ENCODE measurements around the gene SAMD1. TPM values are rescaled to one million over a fixed set of nuclear protein-coding genes. Genes with fewer than 3 reads are reported as not detected.

SAMD1 gene
- total and polyA plus RNA-seq, 11 donors = 26.7 to 62.6 (median 38.3) TPM

DNA sequence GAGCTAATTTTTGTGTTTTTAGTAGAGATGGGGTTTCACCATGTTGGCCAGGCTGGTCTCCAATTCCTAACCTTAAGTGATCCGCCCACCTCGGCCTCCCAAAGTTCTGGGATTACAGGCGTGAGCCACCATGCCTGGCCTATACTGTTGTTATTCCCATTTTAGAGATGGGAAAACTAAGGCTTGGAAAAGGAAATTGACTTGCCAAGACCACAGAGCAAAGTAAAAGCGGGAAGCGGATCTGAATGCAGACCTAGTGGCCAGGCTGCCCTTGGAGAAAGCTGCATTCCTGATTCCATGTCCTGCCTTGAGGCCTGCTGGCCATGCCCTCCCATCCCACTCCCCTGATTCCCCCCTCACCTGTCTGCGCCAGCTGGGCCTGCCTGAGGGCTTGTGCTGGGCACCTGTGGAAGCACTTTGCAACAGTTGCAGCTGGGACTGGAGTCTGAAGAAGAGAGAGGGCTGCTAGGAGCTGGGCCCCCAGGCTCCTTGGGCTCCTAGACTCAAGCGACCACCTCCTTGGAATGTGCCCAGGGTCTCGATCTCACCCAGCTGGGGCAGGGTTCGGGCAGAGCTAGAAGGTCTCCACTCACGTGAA is 34.4 kb downstream of the SAMD1 start:
- peaks cover 0 to 9% (median 0%) of the 10 kb centered on the region in 12 donors for H3K9me3 ChIP-seq
- H3K36me3 ChIP-seq = peaks cover 0 to 10% (median 0%) of the 10 kb centered on the region in 9 donors
- TF ChIP-seq POLR2A (IDR thresholded peaks at IDR 0.05) = no peak
- TF ChIP-seq, protein P1, sequence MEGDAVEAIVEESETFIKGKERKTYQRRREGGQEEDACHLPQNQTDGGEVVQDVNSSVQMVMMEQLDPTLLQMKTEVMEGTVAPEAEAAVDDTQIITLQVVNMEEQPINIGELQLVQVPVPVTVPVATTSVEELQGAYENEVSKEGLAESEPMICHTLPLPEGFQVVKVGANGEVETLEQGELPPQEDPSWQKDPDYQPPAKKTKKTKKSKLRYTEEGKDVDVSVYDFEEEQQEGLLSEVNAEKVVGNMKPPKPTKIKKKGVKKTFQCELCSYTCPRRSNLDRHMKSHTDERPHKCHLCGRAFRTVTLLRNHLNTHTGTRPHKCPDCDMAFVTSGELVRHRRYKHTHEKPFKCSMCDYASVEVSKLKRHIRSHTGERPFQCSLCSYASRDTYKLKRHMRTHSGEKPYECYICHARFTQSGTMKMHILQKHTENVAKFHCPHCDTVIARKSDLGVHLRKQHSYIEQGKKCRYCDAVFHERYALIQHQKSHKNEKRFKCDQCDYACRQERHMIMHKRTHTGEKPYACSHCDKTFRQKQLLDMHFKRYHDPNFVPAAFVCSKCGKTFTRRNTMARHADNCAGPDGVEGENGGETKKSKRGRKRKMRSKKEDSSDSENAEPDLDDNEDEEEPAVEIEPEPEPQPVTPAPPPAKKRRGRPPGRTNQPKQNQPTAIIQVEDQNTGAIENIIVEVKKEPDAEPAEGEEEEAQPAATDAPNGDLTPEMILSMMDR (IDR thresholded peaks at IDR 0.05) = no peak
- no peak overlapping the region for H3K4me3 ChIP-seq
- intact Hi-C loops (cut with DNase I) = loop anchor here in 1 of 10 donors (10.0 kb wide), 1 partner anchor 171 kb away; no protein-coding TSS in a partner anchor
- H3K27ac ChIP-seq = no peak overlapping the region
- H3K4me1 ChIP-seq = peaks cover 0 to 18% (median 2%) of the 10 kb centered on the region in 12 donors
- peaks cover 5 to 31% (median 28%) of the 10 kb centered on the region in 9 donors for H3K27me3 ChIP-seq
- ATAC-seq (no peak), DNase-seq (no peak)
- 89 to 96% (median 95%) methylated on average over 7 to 10 of the region's 10 CpGs for WGBS, 4 donors

DNA sequence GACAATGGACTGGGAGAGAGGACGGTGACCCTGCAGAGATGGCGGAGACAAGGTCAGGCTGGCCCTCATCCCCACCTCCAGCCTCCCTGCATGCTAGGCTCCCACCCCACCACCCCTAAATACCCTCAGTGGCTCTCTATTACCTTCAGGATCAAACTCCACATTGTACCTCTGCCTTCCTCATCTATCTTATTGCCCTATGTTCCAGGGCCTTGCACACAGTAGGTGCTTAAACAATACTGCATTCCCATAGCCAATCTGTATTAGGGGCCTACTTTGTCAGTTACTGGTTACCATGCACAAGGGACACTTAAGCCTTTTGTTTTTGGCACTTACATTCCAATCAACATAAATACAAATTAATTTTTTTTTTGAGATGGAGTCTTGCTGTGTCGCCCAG is 35.2 kb downstream of the SAMD1 start:
- no peak overlapping the region for H3K27ac ChIP-seq
- intact Hi-C loops (cut with DNase I) = loop anchor here in 1 of 10 donors (10.0 kb wide), 1 partner anchor 171 kb away; no protein-coding TSS in a partner anchor
- DNase-seq = no peak
- H3K4me3 ChIP-seq = no peak overlapping the region
- H3K9me3 ChIP-seq = peaks cover 0 to 9% (median 0%) of the 10 kb centered on the region in 12 donors
- TF ChIP-seq, protein P1 (IDR thresholded peaks at IDR 0.05) = no peak
- TF ChIP-seq POLR2A (IDR thresholded peaks at IDR 0.05) = no peak
- 88 to 92% (median 91%) methylated on average over 3 of the region's 3 CpGs for WGBS, 4 donors
- ATAC-seq = no peak
- H3K27me3 ChIP-seq = peaks cover 5 to 27% (median 20%) of the 10 kb centered on the region in 9 donors
- peaks cover 0 to 18% (median 2%) of the 10 kb centered on the region in 12 donors for H3K4me1 ChIP-seq
- H3K36me3 ChIP-seq = peaks cover 0 to 18% (median 0%) of the 10 kb centered on the region in 9 donors

DNA sequence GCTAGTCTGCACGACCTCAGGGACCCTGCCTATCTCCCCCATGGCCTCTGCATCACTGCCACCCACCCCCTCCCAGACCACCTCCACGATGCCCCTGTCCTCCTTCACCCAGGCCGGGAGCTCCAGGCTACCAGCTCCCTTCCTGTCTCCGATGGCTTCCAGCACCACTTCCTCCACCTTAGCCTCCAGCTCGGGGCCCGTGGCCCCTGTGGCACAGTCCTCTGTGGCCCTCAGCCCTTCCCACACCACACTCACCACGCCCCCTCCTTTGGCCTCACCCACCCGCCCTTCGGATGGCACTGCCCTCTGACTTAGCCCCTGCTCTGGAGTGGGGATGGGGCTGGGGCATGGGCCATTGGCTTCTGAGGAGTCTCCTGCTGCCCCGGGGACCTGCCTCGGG is 35.8 kb downstream of the SAMD1 start:
- Histone ChIP-seq H3K9me3 (peaks cover 0 to 9% (median 0%) of the 10 kb centered on the region in 12 donors), H3K4me3 (no peak overlapping the region), H3K27ac (no peak overlapping the region), H3K36me3 (peaks cover 0 to 24% (median 0%) of the 10 kb centered on the region in 9 donors), H3K4me1 (peaks cover 0 to 18% (median 2%) of the 10 kb centered on the region in 12 donors), H3K27me3 (peaks cover 3 to 21% (median 13%) of the 10 kb centered on the region in 9 donors)
- intact Hi-C loops (cut with DNase I) = loop anchor here in 2 of 10 donors (5.0 to 10.0 kb wide), 2 partner anchors 170 to 172 kb away; no protein-coding TSS in a partner anchor
- DNase-seq (no peak), ATAC-seq (no peak)
- 58 to 65% (median 63%) methylated on average over 11 of the region's 11 CpGs for WGBS, 4 donors
- TF ChIP-seq, protein P1 (IDR thresholded peaks at IDR 0.05) = no peak
- TF ChIP-seq POLR2A (IDR thresholded peaks at IDR 0.05) = no peak

DNA sequence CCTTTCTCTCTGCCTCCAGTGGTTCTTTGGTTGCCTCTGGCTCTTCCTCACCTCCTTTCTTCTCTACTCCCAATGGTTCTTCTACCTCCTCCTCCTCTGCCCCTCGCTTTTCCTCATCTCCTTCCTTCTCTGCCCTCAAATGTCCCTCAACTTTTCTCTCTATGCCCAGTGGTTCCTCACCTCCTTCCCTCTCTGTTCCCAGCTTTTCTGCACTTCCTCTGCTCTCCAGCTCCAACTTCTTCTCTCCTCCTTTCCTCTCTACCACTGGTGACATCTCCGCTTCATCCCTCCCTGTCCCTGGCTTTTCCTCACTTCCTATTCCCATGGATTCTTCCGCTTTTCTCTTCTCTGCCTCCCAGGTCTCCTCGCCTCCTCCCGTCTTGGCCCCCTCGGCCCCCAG is 36.5 kb downstream of the SAMD1 start:
- Histone ChIP-seq H3K27ac (no peak overlapping the region), H3K36me3 (peaks cover 0 to 27% (median 0%) of the 10 kb centered on the region in 9 donors), H3K27me3 (peaks cover 0 to 15% (median 9%) of the 10 kb centered on the region in 9 donors), H3K4me1 (peaks cover 0 to 16% (median 2%) of the 10 kb centered on the region in 12 donors), H3K4me3 (no peak overlapping the region), H3K9me3 (peaks cover 0 to 9% (median 0%) of the 10 kb centered on the region in 12 donors)
- intact Hi-C loops (cut with DNase I) = loop anchor here in 2 of 10 donors (5.0 to 10.0 kb wide), 2 partner anchors 169 to 172 kb away; no protein-coding TSS in a partner anchor
- 73 to 83% (median 81%) methylated on average over 6 of the region's 6 CpGs for WGBS, 4 donors
- DNase-seq (no peak), ATAC-seq (no peak)
- TF ChIP-seq, protein P1 (IDR thresholded peaks at IDR 0.05) = no peak
